Activated effector memory CD4-positive, alpha-beta T cell treated with anti-CD3 and anti-CD28 coated beads, Interleukin-2, amount 50 U/mL, for 16 hours (primary cell): ENCODE results near the gene CTTN.
"Not testable (repeated sequence)": the region's sequence is repeated elsewhere in the genome, so short reads cannot be mapped to it uniquely, and the experiment has no call there.

ENCODE experiments used
- DNase-seq: peaks from one replicate; pipeline ENCODE4 v3.0.0-alpha.2; 2020

CTTN gene

DNA sequence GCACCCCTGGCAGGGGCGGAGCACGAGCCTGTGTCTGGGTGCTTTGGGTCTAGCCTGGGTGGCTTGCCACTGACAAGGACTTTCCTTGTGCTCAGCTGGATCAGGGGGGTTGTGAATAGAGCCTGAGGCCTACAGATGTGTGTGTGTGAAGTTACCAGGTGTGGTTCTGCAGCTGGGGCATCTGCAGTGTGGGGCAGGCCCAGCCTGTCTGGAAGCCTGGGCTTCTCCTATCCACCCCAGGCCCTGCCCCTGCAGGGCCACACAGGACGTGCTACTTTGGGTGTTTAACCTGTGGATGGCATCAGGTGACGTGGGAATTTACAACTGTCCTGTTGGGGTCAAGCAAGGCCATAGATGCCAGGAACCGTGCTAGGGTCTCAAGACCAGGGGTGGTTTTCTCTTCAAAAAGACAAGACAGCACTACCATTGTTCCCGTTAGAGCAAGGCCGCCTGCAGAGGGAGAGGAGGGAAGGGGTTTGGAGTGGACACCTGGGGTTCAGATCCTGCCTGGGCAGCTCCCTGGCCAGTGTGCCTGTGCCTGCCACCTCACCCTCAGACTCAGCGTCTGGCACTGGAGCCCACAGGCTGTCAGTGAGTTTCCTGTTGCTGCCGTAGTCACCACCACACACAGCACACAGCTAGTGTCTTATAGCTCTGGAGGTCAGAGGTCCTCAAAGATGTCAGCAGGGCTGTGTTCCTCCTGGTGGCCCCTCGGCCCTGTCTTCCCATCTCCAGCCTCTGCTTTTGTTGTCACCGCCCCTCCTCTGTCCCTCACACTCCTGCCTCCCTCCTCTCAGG, 31.6 kb downstream of the CTTN start:
- DNase-seq = no peak

DNA sequence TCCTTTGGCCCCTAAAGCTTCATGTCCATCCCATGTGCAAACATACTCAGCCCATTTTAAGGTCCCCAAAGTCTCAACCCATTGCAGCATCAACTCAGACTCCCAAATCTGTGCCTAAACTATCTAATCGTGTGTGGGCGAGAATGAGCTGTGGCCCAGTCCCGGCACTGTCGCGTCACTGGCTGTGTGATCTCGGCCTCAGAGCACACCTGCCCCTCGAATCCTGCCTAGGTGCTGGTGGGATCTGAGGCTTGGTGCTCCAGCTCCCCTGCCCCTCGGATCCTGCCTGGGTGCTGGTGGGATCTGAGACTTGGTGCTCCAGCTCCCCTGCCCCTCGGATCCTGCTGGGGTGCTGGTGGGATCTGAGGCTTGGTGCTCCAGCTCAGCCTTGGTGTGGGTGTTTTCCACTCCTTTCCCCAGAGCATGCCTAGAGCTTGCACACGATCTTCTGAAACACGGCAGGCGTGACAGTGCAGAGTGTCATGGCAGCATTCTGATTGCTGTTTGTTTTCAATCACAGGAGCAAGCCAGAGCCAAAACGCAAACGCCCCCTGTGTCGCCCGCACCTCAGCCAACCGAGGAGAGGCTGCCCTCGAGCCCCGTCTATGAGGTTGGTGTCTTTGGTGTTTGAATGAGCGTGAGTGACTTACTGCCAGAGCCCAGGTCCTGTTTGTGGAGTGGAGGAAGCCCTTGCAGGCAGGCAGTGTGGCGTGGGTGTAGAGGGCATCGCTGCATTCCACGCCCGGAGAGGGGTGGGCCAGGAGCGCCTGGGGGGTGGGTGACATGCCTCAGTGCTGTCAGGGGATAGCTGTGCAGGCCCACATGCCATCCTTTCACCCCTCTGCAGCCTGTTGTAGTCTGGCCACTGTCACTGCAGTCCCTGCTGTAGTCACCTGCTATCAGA, 32.6 kb downstream of the CTTN start:
- DNase-seq = no peak

DNA sequence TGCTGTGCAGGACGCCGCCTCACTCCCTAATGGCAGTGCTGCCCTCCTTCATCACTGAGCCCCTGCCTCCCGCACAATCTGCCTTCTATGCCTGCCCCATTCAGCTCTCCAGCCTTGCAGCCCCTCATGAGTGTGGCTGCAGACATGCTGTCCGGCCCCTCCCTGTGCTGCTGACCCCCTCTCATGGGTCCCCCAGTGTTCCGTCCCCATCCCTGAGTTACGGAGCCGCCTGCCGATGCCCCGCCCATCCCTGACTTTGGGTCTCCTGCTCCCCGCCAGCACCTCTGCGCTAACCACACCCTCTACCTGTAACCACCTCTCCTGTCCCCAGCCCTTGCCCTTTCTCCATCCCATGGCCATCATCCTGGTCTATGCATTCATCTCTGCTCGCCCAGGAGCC, 33.3 kb downstream of the CTTN start:
- no peak for DNase-seq

DNA sequence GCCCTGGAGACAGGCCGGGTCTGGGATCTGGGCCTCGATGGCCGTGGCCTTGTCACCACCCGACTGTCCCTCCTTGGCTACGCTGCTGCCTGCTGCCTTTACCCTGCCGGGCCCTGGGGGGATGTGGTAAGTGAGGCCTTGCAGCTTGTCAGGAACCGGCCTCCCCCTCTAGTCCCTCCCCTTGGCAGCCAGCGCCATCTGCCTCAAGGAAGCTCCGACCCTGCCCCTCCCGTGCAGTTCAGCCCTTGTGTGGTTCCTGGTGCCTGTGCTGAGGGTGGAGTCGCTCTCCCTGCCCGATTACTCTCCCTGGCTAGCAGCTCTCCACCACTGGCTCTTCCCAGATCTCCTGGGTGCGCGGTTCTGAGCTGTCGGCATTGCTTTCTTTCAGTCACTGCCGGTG, 33.7 kb downstream of the CTTN start:
- no peak for DNase-seq

DNA sequence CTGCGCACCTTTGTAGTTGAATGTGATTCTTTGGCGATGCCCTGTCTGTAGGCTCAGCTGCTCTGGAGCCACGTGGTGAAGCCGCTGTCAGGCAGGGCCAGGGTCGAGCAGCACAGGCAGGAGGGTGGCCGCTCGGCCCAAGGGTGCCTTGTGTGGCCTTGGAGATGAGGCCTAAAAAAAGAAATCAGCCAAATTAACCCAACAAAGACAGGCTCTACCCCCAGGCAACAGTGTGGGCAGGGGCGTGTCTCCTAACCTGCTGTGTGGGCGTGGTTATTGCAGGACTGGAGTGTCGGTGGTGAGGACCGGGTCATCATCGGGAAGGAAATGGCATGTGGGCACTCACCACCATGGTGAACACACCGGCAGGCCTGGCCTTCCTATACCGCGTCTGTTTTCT, 34.3 kb downstream of the CTTN start:
- DNase-seq = no peak

DNA sequence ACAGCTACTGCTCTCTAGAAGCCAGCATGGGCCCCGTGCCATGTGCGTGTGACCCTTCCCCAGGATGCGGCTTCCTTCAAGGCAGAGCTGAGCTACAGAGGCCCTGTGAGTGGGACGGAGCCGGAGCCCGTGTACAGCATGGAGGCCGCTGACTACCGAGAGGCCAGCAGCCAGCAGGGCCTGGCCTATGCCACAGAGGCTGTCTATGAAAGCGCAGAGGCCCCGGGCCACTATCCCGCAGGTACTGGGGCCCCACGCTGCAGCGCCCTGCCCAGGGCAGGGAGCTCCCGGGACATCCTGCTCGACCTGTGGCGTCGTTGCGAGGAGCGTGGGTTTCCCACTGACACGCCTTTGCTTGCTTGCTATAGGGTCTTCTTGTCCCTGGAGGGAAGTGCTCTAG, 34.7 kb downstream of the CTTN start:
- DNase-seq = no peak

DNA sequence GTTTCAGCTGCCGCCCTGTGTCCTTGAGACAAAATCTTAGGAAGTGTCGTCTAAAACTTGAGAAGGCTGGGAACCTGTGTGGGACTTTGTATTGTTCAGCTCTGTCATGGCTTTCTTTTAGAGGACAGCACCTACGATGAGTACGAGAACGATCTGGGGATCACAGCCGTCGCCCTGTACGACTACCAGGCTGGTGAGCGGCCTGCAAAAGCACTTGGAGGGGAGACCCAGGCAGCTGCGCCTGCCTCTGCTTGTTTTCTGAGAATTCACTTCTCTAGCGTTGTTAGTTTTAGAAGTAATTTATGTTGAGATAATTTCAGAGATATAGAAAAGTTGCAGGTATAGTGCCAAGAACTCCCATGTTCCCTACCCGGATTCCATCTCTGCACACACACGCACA, 35.2 kb downstream of the CTTN start:
- DNase-seq = no peak

DNA sequence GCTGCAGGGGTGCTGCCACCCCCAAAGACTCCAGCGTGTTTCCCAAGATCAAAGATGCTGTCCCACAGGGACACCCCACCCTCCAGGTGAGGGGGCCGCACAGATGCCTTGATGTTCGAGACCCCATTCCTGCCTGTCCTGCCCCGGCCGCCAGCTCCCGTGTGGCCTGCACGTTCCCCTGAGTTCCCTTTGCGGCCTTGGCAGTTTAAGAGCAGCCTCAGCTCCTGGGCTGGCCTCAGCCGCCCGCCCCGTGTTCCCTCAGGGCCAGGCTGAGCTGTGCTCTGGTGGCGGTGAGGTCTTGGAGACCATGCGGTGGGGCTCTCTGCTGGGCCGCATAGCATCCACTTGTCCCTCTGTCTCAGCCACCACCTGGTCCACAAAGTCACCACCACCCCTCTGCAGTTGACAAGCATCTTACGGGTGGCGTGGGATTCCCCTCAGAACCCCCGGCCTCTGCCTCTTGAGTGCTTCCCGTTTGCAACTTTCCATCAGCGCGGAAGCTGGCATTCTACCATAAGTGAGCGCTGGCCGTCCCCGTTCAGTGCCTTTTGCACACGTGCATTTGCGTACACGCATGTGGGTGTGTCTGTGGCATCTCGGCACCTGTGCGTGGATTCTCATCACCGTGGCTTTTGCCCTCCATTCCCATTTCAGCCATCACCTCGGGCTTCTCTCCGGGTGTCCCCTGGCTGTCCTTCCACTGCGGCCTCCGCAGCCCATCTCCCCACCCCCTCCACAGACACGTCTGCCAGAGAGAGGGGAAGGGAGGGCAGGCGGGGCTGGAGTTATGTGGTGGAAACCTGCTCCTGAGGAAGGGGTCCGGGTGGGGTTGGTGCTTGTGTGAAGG, 35.9 kb downstream of the CTTN start:
- DNase-seq = no peak

DNA sequence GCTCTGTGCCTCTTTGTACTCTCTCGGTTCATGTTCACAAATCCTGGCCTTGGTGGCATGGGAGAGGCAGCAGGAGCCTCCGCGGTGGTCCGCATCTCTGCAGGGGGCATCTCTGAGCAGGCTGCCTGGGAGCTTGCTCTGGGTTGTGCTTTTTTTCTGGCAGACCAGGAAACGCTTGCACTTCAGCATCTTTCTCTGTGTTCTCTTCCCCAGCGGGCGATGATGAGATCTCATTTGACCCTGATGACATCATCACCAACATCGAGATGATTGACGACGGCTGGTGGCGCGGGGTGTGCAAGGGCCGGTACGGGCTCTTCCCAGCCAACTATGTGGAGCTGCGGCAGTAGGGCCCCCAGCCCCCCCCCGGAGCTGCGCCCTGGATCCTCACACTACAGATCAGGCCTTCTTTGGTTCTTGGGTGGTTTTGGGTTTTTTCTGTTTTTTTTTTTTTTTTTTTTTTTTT, 36.5 kb downstream of the CTTN start:
- DNase-seq = no peak

DNA sequence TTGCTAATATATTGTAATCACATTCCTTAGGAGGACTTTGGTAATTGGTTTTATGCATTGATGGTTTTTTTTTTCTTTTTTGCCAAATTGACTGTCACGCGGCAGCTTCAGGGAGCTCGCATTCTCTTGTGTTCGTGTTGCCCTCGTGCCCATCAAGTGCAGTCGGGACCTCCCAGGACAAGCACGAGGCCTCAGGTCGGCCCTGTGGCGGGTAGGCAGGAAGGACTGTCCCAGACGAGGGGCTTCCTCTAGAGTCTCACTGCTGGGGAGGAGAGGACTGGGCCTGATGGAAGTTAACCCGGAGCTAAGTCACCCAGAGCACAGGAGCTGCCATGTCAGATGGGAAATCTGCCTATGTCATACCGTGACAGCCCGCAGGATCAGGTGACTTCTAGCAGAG, 37.0 kb downstream of the CTTN start:
- DNase-seq = no peak

DNA sequence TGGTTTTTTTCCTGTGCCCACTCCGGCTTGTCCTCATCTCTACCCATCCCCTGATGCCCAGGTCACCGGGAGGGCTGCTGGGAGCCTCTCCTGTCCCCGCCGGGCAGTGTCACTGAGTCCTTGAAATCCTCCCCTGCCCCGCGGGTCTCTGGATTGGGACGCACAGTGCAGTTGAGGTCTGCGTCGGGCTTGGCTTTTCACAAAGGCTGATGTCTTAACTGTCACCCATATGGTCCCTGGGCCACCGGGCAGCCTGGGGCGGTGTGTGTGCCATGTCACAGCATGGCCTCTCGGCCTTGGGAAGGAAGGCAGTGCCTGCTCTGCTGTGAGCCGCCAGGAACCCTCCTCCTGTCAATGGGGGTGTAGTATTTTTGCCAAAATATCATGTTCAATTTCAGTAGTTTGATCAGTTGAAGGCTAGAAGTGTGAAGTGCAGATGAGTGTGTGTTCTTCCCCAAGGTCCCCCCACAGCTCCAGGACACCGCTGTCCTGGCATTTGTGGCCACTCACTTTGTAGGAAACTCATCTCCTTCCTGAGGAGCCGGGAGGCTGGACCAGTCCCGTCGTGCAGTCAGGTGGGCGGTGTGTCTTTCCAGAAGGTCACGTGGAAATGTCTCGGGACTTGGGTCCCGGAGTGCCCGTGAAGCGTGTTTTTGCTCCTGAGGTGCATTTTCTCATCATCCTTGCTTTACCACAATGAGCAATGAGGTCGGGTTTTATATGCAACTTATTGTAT, 37.6 kb downstream of the CTTN start:
- no peak for DNase-seq

DNA sequence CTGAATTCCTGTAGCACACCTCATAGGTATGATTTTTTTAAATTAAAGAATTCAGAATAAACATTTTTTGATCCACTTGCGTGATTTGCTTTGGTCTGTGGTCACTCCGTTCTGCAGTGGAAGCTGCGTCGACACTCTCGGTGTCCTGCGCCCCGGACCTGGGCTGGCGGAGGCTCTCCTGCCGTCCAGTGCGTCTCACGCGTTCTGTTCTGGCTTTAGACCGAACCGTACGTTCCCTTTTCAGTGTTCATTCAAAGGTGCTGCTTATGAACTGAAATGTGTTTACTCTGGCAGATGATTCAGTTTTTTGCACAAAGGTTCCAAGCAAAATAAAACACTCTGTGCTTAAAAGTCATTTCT, 38.2 kb downstream of the CTTN start:
- DNase-seq = no peak

DNA sequence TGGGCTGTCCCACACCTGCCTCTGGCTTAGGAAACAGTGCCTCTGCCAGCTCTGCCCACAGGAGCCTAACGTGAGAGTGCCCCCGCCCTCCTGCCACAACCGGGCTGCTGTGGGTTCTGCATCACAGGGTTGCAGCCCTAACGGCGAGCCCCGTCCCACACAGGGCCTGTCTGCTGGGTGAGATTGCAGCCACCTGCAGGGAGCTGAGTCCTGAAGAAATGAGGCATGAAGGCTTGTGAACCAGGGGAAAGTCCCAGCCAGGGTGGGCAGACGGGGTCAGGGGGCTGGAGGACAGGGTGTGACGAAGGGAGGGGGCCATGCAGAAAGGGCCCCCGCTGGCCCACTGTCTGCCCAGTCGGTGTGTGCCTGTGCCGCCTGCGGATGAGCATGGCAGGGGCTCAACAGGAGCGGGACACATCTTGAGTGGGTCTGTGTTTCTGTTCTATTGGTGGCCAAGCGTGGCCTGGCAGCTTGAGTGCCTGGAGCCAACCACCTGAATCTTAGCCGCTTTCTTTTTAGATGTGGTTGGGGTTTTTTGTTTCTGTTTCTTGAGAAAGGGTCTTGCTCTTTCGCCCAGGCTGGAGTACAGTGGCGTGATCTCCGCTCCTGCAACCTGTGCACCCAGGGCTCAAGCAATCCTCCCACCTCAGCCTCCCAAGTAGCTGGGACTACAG, 38.9 kb downstream of the CTTN start:
- no peak for DNase-seq

DNA sequence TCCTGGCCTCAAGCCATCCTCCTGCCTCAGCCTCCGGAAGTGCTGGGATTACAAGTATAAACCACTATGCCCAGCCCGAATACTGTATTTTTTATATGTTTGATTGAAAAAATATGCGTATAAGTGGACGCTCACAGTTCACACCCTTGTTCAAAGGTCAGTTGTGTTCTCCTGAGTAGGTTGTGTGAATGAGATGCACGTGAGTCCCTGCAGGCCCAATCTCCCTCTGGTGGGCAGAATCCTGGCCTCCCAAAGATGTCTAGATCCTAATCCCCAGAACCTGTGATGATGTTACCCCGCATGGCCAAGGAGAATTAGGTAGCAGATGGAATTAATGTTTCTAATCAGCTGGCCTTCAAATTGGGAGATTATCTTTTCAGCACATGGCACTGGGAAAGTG, 41.9 kb downstream of the CTTN start:
- DNase-seq = no peak

DNA sequence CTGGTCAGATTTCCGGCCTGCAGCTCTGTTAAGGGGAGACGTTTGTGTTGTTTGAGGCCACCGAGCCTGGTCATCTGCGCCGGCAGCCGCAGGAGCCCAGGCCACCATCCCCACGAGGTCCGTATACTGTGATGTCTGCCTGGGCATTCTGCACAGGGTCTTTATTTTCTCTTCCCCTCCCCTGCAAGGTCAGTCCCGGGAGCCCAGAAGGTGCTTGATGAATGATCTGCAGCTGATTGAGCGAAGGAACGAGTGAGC, 45.4 kb downstream of the CTTN start:
- no peak for DNase-seq

DNA sequence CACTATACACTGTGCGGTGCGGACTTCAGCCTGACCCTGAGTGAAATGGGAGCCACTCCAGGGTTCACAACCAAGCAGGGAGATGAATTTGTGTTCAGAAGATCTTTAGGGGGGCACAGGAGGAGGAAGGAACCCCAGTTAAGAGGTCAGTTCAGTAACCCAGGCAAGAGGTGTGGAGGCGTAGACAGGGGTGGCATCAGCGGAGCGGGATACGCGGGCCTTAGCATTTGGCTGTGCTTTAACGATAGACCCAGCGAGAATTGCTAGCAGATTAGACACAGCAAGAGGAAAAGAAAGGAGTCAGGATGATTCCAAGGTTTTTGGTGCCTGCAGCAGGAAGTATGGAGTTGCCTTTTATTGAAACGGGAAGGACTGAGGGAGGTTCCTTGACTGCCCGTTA, 46.8 kb downstream of the CTTN start:
- no peak for DNase-seq

DNA sequence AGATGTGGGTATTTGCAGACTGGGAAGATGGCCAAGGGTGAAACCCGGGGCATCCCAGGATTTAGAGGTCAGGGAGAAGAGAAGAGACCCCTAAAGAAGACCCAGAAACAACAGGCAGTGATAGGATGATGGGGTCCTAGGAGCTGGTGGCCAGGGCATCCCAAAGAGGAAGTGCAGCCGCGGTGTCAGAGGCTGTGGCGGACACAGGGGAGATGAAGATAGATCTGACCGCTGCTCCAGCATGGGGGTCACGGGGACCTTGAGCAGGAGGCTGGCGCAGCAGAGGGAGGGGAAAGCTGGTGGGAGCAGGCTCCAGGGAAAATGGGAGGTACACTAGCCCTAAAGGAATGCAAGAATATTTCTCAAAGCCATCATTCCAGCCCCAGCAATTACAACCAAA, 47.3 kb downstream of the CTTN start:
- no peak for DNase-seq

DNA sequence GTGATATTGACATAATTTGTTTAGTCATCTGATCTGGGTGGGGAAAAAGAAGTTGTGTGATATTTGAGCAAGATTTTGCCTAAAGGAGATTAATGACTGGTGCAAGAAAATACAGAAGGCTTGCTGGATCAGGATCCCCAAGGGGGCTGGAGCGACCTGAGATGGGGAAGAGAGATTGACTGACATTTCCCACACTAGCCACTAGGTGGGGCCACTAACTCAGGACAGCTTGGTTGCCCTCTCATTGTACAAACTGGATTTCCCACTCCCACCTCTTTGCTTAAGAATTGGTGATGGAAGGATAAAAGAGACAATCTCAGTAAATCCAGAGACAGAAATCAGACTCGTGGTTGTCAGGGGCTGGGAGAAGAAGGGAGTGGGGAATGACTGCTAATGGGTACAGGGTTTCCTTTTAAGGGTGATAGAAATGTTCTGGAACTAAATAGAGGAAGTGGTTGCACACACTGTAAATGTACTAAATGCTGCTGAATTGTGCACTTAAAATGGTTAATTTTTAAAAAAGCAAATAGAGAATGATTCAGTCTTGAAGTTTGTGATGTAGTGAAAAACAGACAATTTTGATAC, 50.7 kb downstream of the CTTN start:
- DNase-seq = no peak

DNA sequence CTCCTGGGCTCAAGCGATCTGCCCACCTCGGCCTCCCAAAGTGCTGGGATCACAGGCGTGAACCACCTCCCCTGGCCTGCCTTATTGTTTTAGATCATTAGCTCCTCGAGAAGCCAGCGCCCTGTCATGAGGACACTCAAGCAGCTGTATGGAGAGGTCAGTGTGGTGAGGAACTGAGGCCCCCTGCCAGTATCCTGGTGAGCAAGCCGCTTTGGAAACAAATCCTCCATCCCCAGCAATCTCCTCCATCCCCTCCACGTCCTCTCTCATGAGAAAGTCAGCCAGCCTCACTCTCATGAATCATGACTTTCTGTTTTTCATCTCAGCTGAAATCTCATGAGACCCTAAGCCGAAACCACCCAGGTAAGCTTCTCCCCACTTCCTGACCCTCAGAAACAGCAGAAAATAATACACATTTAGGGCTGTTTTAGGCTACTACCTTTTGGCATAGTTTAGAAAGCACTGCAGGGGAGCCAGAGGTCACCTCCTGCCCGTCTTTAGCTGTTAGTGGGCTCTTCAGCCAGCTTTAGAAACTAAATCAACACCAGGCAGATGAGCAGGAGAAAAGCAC, 56.0 kb downstream of the CTTN start:
- DNase-seq = no peak

DNA sequence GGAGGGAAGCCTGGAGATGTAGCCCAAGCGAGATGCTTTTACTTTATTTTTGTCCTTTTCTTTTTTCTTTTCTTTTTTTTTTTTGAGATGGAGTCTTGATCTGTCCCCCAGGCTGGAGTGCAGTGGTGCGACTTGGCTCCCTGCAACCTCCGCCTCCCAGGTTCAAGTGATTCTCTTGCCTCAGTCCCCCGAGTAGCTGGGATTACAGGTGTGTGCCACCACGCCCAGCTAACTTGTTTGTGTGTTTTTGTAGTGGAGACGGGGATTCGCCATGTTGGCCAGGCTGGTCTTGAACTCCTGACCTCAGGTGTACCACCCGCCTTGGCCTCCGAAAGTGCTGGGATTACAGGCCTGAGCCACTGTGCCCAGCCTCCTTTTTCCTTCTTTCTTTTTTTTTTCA, 56.5 kb downstream of the CTTN start:
- not testable (repeated sequence) for DNase-seq

DNA sequence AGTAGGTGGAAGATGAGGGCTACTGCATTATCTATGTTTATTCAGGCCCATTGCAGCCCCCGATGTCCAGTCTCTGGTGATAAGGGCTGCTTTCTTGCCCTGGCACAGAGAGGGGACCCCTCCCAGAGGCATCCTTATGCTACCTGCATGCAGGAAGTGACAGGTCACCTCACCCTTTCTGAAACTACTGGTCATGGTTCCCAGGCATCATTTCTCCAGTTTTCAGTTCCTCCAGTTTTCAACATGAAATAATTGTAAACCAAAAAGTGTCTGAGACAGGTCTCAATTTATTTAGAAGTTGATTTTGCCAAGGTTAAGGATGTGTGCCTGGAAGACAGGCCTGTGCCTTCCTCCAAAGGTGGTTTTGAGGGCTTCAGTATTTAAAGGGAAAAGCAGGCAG, 57.0 kb downstream of the CTTN start:
- no peak for DNase-seq
